GM18951 (cell line): ENCODE results near the gene SHC2.
"Not testable (repeated sequence)": the region's sequence is repeated elsewhere in the genome, so short reads cannot be mapped to it uniquely, and the experiment has no call there.

ENCODE experiments used
- POLR2A ChIP-seq: IDR thresholded peaks from 4 replicates; pipeline ENCODE4 v1.6.1; 2011; ENCODE audit warnings: mild to moderate bottlenecking; ENCODE audit not compliant: insufficient read length, insufficient read depth; ENCODE audit errors: extremely low read depth
- in situ Hi-C: fragments of 300-500 bp; cut with MboI; formaldehyde crosslinking; loops from one replicate; pipeline ENCODE4 v1.12.0; 2022; ENCODE audit warnings: low sequenced_read_pairs, mixed read lengths, inconsistent platforms; ENCODE audit not compliant: unreplicated experiment

SHC2 gene

GRCh38 chr19:485077-485476 is 24.2 kb upstream of the SHC2 start:
- in situ Hi-C loops, result no loop called here
- no peak for TF ChIP-seq POLR2A

DNA sequence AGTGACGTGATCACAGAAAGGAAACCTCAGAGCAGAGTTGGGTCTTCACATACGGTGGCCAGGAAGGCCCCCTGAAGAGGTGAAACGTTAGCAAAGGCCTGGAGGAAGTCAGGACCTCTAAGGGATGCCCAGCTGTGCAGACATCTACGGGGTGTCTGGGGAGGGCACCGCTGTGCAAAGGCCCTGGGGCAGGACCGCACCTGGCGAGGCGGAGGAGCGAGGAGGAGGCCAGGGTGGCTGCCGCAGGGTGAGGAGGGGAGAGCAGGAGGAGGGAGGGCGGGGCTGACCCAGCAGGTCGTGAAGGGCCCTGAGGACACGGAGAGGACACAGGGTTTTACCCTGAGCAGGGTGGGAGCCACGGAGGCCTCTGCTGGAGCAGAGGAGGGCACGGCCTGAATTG is 23.7 kb upstream of the SHC2 start:
- no peak for TF ChIP-seq POLR2A
- in situ Hi-C loops, result no loop called here

DNA sequence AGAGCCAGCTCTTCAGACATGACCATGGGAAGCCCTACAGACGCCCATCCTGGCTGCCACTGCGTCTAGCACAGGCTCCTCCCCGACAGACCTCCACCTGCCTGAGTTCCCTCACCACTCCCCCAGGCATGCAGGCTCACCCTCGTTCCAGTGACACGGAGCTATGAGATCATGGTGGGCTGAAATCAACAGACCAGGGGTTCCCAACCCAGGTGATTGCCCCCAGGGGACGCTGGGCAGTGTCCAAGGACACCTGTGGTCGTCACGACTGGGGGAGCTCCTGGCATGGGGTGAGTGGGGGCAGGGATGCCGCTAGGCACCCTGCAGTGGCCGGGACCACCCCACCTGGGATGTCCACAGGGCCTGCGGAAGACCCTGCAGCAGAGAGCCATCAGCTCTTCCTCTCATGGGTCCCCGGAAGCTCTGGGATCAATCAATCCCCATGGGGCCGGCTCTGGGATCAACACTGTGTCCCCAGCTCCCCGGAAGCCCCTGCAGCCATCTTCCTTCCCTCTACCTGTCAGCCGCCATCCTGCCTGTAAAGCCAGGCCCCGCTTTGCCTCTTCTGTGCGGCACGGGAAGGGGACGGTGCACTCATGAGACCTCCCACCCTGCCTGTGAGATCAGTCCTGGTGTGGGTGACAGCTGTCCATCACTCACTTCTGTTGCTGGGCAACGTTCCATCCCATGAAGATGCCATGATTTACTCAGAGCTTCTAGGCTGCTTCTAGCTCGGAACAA is 22.7 kb upstream of the SHC2 start:
- in situ Hi-C loops, result no loop called here
- TF ChIP-seq POLR2A, result no peak

GRCh38 chr19:482186-483041 is 21.6 kb upstream of the SHC2 start:
- TF ChIP-seq POLR2A, result no peak
- in situ Hi-C loops, result no loop called here

DNA sequence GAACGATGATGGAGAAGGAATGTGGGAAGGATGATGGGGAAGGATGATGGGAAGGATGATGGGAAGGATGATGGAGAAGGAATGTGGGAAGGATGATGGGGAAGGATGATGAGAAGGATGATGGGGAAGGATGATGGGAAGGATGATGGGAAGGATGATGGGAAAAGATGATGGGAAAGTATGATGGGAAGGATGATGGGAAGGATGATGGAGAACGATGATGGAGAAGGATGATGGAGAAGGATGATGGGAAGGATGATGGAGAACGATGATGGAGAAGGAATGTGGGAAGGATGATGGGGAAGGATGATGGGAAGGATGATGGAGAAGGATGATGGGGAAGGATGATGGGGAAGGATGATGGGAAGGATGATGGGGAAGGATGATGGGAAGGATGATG is 20.3 kb upstream of the SHC2 start:
- in situ Hi-C loops, result not testable (repeated sequence)

- in situ Hi-C loops, result no loop called here
- TF ChIP-seq POLR2A, result no peak
These were observed 19.4 kb upstream of the SHC2 start for GRCh38 chr19:480016-480855.

DNA sequence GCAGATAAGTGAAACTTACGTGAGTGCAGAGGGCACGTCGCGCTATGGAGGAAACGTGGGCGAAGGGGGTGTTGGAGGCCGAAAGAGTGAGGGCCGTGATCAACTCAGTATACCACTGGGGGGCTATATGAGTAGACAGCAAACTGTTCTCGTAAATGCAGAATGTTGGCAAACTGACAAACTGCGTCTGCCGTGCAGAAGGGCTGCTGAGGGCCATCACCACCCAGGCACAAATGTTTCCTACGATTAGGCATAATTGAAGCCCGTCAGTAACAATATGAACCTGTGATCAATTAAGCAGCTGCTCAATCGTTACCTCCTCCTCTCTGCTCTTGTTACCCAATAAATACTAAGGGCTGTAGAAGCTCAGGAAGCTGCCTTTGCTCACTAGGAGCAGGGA is 18.1 kb upstream of the SHC2 start:
- in situ Hi-C loops, result no loop called here
- no peak for TF ChIP-seq POLR2A

- in situ Hi-C loops, result no loop called here
- TF ChIP-seq POLR2A, result no peak
These were observed 17.5 kb upstream of the SHC2 start for GRCh38 chr19:478236-478903.

- in situ Hi-C loops, result no loop called here
- TF ChIP-seq POLR2A, result no peak
These were observed 14.5 kb upstream of the SHC2 start for GRCh38 chr19:475360-475759.

DNA sequence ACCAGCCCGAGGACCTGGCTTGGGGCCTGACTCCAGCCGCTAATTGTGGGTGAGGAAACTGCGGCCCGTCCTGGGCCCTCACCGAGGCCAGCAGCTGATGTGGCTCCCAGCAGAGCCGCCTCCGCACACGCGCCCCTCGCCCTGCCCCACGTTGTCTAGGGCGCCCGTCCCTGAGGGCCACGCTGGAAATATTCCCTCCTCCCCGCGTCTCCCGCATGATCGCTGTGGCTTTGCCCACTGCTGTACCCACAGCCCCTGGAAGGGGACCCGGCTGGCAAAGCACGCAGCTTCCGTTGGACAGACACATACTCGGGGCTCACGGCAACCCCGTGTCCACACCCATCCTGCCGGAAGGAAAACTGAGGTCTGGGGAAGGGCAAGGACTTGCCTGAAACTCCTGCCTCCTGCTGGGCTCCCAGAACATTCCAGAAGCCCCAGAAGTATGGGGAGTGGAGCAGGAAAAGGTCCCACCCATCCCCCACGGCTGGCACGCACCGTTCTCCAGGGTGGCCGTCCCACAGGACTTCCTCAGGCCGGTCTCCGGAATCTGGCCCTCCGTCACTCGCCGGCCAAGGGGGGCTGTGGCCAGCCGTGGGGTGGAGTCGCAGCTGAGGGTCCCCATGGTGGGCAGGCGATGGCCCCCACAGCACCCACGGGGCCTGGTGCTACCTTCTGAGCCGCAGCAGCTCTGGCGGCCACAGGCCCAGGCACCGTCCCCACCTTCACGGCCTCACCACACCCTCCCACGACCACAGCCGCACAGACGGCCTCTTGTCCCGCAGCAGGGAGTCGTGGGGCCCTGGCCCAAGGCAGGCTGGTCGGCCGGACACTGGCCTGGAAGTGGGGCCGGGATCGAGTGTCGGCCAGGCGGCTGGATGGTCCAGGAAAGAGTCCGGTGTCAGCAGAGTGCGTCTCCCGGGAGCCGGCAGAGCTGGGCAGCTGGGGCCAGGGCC is 13.6 kb upstream of the SHC2 start:
- no peak for TF ChIP-seq POLR2A
- in situ Hi-C loops, result no loop called here

DNA sequence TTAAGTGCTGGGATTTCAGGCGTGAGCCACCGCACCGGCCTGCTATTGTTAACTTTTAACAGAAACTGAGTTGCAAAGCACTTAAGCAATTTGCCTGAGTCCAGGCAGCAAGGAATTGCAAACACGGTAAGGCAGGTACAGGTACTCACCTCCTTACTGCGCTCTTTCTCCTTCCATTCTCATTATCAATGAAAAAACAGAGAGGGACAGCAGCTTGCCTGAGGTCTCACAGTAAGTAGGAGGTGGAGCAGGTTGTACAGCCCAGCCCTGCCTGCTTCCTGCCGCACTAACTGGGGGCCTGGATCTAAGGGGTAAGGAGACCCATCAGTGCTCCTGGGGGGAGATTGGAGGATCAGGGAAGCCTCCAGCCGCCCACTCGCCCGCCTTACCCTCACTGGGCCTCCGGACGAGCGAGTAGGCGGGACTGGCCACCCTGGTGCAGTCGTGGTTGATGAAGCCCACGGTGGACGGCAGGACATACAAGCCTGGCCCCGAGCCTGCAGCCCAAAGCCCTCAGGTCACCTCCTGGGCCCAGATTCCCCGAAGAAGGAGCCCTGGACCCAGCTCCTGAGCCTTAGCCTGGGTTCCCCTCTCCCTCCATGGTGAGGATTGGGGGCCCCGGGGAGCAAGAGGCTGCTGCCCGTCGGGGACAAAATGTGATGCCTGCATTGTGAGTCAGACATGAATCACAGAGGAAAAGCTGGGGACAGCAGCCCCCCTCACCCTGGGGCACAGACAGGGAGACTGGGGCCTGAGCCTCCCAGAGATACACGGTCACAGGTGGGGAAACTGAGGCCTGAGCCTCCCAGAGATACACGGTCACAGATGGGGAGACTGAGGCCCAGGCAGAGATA is 11.4 kb upstream of the SHC2 start:
- in situ Hi-C loops, result no loop called here
- no peak for TF ChIP-seq POLR2A
